ENCODE measurements around the gene PARD3B.

The PARD3B gene

GRCh38 chr2:205555566-205556230, 1010.4 kb downstream of the PARD3B start:
- no peak for DNase-seq

DNA sequence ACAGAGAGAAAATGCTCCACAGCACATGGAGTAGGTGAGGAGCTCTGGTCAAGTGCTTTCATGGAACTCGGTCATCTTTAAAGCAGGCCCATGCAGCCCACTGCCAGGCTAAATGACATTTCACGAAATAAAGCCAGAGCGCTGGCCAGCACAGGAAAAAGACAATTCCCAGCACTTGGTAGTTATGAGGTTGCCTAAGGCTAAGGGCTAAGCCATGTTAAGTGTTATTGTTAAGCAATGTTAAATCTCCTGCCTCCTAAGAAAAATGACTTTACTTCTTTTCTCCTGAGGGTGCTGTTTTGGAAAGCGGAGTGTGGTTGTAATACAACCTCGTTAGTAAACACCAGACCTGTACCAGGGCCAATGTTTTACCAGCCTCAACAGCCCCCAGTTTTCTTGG, 1011.1 kb downstream of the PARD3B start:
- DNase-seq = no peak

- DNase-seq = no peak
Measured at GRCh38 chr2:205556841-205557539, 1011.7 kb downstream of the PARD3B start.

GRCh38 chr2:205557873-205558272, 1012.6 kb downstream of the PARD3B start:
- no peak for DNase-seq

DNA sequence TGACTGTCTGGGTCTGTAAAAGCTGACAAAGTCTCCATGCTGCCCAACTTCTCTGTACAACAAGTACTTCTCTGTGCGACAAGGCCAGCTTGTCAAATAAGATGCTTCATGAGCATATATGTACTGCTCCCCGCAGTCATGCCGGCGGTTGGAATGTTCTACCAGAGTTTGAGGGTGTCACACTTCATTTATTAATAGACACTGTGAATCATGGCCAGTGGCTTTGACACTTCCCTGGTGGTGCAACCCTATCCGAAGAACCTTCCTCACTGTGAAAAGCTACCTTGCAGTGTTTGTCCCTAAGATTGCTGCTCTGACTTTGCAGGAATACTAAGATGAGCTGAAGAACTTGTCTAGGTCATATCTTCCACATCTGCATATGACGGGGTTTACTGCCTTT, 1016.2 kb downstream of the PARD3B start:
- no peak for DNase-seq

GRCh38 chr2:205563646-205564045, 1018.4 kb downstream of the PARD3B start:
- no peak for DNase-seq

- DNase-seq = no peak
Measured at GRCh38 chr2:205564346-205565141, 1019.3 kb downstream of the PARD3B start.

- no peak for DNase-seq
Measured at GRCh38 chr2:205565142-205565522, 1019.9 kb downstream of the PARD3B start.

DNA sequence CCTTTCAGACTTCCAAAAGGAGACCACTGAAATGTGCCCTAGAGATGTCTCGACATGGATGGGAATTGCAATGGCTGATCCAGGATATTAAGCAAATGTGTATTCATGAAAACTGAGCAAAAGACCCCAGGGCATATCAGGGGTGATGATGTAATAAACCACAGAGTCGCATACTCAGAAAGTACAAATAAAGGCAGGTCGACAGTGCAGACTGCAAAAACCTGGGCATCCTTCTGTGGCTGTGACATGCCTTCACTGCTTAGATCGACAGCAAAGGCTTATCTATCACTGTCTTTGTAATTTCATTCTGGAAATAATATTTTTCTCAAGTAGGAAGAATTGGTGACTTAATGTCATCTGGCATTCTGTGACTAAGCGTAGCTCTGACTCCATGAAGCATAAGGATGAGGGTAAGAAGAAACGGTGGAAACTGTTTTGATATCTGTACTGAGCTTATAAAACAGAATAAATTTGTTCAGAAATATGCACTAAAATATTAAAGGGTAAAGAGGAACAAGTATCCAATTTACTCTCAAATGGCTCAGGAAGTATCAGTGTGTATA, 1021.4 kb downstream of the PARD3B start:
- no peak for DNase-seq

DNA sequence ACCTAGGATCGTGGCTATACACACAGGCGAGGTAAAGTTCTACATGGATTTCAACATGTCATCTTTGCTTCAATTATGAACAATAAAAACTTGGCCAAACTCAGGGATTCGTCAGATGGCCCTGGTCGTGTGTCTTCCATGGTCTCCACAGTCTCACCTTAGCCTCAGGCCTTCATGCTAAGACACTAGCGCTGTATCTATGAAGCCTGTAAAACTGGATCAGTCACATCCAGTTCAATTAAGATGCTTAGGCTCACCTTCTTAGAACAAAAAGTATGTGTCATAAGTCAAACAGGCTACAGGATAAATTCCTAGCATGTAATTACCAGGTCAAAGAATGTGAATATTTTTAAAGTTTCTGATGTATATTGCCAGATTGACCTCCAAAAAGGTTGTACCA, 1023.3 kb downstream of the PARD3B start:
- no peak for DNase-seq

DNA sequence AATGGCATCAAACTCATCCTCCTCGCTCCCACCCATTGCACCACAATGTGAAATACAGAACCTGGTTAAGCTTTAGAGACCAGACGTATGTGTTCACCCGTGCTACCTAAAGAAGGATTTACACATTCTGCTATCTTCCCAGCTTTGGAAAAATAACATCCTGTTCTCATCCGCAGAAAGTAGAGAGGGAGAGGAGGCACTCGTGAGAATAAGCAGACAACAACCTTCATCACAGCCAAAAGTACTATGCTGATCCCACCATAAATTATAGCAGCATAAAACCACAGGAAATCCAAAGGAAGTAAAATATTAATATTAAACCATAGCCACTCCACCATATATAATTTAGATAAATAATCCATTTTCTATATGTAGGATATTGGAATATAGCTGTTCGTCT, 1025.4 kb downstream of the PARD3B start:
- DNase-seq = no peak

DNA sequence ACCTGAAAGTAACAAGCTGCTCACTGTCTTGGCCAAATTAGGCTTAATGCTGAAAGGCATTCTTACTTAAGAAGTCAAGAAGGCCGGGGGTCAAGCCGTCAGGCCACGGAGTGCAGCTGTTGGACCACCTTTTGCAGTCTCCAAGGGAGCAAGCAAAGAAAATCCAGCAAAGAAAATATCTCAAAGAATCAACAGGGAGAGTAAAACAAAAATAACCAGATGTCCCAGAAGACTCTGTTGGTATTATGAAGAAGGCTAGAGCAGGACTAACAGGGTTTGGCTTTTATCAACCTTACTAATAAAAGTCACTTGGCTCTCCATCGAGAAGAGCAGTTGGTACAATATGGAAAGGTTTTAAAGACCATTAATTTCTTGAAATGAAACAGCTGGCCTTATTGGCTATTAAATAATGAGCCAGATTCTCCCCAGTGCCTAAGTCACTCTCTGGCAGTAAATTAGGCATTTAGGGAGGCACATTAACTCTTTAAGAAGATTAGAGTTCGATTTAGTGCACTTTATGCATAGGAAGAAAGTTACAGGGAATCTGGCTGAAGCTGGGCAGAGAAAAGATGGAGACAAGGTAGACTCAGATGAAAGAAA, 1026.2 kb downstream of the PARD3B start:
- DNase-seq = no peak

GRCh38 chr2:205574001-205574400, 1028.7 kb downstream of the PARD3B start:
- DNase-seq = no peak

DNA sequence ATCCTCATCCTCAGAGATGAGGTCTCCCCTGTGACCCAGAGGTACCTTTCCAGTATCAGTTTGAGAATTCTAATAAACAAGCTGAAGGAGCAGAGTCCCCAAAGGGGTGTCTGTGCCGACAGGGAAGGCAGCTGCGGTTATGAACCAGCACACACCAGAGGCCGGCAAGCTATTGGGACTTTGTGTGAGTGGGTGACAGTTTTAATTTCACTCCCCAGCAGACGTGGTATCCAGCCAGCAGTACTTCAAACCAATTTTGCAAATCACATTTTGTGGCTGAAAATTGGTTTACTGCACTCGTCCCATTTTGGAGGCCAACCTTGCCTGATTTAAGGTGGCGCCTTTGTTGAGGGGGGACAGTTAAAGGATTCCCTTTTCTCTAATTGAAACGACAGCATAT, 1034.1 kb downstream of the PARD3B start:
- no peak for DNase-seq

DNA sequence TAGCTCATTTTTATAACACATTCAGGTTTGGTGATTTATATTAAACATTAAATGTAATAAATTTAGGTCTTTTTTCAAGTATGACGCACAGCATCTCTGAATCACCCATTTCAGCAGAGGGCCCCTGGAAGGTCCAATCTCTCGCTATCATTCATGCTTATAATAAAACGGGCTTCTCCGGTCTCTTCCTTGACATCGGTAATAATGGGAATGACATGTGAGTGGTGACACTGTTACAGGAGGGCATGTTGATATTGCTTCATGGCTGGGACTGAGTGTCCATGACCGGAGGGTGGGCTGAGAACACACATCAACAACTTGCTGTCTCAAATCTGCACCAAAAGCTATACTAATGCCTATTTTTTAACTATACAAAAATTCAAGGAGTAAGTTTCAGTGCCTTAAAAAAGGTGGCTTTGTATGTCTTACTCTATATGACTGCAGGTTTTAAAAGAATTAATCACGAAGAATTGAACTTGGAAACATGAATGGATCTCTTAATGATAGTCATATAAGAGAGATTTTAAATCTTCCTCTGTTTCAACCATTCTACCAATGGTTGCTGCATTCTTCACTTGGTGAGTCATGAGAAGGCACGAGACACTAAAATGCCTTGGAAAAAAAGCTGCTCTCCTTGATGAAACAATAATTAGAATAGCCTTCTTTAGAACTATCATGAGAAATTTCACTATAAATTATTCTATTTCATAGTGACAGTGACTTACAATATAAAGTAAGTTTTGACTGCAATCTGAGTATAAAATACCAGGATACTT, 1035.1 kb downstream of the PARD3B start:
- no peak for DNase-seq

- DNase-seq = no peak
Measured at GRCh38 chr2:205582366-205582765, 1037.1 kb downstream of the PARD3B start.

DNA sequence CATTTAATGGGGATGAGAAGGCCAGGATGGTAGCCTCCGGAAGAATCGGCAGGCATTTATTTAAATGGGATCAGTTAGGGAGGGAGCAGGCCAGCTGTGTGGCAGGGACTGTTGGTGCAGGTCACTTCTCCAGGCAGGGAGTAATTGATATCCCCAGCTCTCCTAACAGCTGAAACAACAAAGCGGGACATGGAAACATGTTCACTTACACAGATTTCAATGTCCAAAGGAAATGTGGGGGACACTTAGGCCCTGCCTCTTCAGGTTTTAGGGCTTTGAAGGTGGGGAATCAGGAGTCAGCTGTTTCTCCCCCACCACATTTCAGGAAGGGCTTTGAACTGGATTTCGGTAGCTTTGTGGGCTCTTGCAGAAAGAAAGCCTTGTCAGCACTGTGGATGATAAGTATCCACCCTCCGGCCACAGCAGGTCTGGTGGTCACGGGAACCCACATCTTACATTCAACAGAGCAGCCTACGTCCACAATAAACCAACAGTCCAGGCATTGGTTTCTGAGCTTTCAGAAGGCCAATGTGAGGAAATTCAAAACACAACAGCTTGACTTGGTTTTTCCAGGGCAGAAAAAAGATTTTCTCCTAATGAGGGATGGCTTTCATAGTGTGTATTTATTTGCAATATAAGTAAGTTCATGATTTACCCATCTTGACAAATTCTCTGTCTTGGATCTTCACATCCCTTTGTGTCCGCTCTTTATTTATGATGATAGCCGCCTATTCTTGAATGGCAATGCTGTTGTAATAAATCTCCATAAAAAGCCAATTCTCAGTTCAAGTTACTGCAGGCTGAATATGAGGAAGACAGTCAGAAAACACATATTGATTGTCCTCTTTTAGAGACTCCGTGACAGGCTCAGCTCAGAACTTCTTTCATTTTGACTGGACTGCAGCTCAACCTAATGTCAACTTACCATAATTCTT, 1040.4 kb downstream of the PARD3B start:
- no peak for DNase-seq

GRCh38 chr2:205586626-205587025, 1041.4 kb downstream of the PARD3B start:
- no peak for DNase-seq

- no peak for DNase-seq
Measured at GRCh38 chr2:205589479-205589878, 1044.2 kb downstream of the PARD3B start.

DNA sequence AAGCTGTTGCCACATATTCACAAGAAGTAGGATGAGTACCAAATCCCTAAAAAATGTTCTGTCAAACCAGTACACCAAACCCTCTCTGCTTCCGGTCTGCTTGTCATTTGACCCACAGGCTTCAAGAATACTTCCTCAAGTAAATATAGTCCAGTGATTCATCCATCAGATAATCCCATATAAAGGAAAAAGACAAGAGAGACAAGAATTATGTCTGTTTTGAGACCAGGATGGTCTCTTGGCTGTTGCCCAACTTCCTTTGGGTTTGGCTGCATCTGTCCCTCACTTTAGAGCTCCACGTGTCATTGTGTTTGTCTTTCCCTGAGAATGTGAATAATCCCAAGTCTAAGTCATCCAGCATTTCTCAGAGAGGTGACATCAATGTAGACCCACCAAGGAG, 1045.5 kb downstream of the PARD3B start:
- no peak for DNase-seq

GRCh38 chr2:205593891-205594290, 1048.6 kb downstream of the PARD3B start:
- no peak for DNase-seq

All from NCI-H2081 treated with DMSO at 0.1 percent for 48 hours (cell line).